ENCODE measurements around the gene CREB5.
"Not testable (repeated sequence)": the region's sequence is repeated elsewhere in the genome, so short reads cannot be mapped to it uniquely, and the experiment has no call there.

CREB5 gene

GRCh38 chr7:28808796-28809533, 396.6 kb downstream of the CREB5 start:
- Histone ChIP-seq H3K9me3 (ENCODE audit: control insufficient read depth in 2 of 2, low read length in 2 of 2) (no peaks in the 10 kb centered on the region), H3K9ac (ENCODE audit: low read length in 2 of 2) (no peak overlapping the region), H3K4me1 (ENCODE audit: control insufficient read depth, insufficient read depth, low read length) (peaks cover 4% of the 10 kb centered on the region), H3K36me3 (ENCODE audit: control insufficient read depth in 2 of 2, insufficient read depth in 2 of 2, low read length in 2 of 2) (peaks cover 10 to 12% of the 10 kb centered on the region in 2 donors), H3K27ac (ENCODE audit: low read length) (no peak overlapping the region), H3K4me3 (ENCODE audit: low read length in 2 of 2) (no peak overlapping the region), H3K27me3 (ENCODE audit: control insufficient read depth in 1 of 2, insufficient read depth in 2 of 2, low read length in 2 of 2) (no peaks in the 10 kb centered on the region)

DNA sequence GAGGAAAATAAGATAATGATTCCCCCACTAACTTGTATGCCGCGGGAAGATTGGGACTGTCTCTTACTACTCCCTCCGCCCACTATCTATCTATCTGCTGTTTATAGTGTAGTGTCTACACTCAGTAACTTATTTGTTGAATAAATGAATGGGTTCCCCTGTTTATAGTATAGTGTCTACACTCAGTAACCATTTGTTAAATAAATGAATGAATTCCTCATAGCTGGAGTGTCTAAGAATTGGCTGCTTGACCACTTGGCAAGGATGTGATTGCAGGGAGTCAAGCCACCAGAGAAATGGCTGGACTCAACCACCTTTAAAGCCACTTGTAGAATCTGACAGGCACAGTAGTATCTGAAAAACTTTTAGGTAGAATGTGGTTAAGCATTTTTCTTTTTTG, 398.7 kb downstream of the CREB5 start:
- no peak overlapping the region for H3K27ac ChIP-seq (ENCODE audit: low read length)
- H3K36me3 ChIP-seq (ENCODE audit: control insufficient read depth in 2 of 2, insufficient read depth in 2 of 2, low read length in 2 of 2) = peaks cover 3 to 4% of the 10 kb centered on the region in 2 donors
- no peak overlapping the region for H3K4me3 ChIP-seq (ENCODE audit: low read length in 2 of 2)
- H3K9ac ChIP-seq (ENCODE audit: low read length in 2 of 2) = no peak overlapping the region
- H3K27me3 ChIP-seq (ENCODE audit: control insufficient read depth in 1 of 2, insufficient read depth in 2 of 2, low read length in 2 of 2) = no peaks in the 10 kb centered on the region
- H3K4me1 ChIP-seq (ENCODE audit: control insufficient read depth, insufficient read depth, low read length) = peaks cover 4% of the 10 kb centered on the region
- H3K9me3 ChIP-seq (ENCODE audit: control insufficient read depth in 2 of 2, low read length in 2 of 2) = no peaks in the 10 kb centered on the region

GRCh38 chr7:28811701-28812430, 399.5 kb downstream of the CREB5 start:
- Histone ChIP-seq H3K9ac (ENCODE audit: low read length in 2 of 2) (no peak overlapping the region), H3K27me3 (ENCODE audit: control insufficient read depth in 1 of 2, insufficient read depth in 2 of 2, low read length in 2 of 2) (no peaks in the 10 kb centered on the region), H3K4me1 (ENCODE audit: control insufficient read depth, insufficient read depth, low read length) (peaks cover 4% of the 10 kb centered on the region), H3K4me3 (ENCODE audit: low read length in 2 of 2) (no peak overlapping the region), H3K27ac (ENCODE audit: low read length) (no peak overlapping the region), H3K9me3 (ENCODE audit: control insufficient read depth in 2 of 2, low read length in 2 of 2) (no peaks in the 10 kb centered on the region), H3K36me3 (ENCODE audit: control insufficient read depth in 2 of 2, insufficient read depth in 2 of 2, low read length in 2 of 2) (peaks cover 3 to 4% of the 10 kb centered on the region in 2 donors)

DNA sequence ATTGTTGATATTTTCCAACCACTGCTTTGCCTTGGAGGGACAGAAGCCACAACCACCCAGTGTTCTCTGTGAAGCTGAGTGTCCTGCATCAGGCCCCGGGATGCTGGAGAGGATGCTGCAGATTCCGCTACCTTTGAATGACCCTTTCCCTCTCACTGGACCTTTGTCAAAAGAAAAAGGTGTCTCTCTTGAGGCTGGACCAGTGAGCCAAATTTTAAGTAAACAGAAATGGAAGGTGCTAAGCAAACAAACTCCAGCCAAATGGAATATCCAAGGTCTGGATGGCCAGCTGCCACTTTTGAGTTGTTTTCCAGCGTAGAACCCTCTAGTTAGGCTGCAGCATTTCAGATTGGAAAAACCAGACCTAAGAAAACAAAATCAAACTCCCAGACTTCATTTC, 400.3 kb downstream of the CREB5 start:
- Histone ChIP-seq H3K4me1 (ENCODE audit: control insufficient read depth, insufficient read depth, low read length) (peaks cover 4% of the 10 kb centered on the region), H3K27me3 (ENCODE audit: control insufficient read depth in 1 of 2, insufficient read depth in 2 of 2, low read length in 2 of 2) (no peaks in the 10 kb centered on the region), H3K27ac (ENCODE audit: low read length) (no peak overlapping the region), H3K9ac (ENCODE audit: low read length in 2 of 2) (no peak overlapping the region), H3K4me3 (ENCODE audit: low read length in 2 of 2) (no peak overlapping the region), H3K36me3 (ENCODE audit: control insufficient read depth in 2 of 2, insufficient read depth in 2 of 2, low read length in 2 of 2) (peaks cover 3 to 4% of the 10 kb centered on the region in 2 donors), H3K9me3 (ENCODE audit: control insufficient read depth in 2 of 2, low read length in 2 of 2) (no peaks in the 10 kb centered on the region)

DNA sequence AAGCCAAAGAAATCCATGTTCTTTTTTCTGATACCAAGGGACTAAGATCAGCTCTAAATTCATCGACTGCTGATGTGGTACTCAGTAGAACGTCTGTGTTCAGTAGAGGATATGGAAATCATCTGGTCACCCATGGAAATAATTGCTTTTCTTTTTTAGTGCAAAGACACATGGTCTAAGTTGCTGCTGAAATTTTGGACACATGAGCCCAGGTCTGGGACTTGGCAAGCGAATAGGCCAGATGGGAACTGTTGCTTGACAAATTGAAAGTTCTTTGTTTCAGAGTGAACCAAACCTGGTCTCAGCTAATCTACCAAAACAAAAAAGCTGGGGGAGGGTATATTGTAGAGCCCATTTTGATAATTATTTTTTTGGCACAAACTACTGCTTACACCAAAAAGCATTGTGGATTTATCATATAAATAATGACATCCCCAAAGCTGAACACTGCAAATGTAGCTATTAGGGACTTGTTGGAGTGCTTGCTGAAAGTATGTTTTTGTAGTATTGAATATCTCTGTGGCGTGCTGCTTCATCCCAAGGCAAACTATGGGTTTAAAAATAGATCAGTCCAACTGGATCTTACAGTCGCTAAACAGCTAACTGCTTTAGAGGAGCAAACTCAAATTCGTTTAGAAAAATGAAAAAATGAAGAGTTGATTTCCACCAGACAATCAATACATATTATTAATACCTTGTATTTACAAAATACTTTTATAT, 401.1 kb downstream of the CREB5 start:
- Histone ChIP-seq H3K36me3 (ENCODE audit: control insufficient read depth in 2 of 2, insufficient read depth in 2 of 2, low read length in 2 of 2) (peaks cover 0 to 3% of the 10 kb centered on the region in 2 donors), H3K27me3 (ENCODE audit: control insufficient read depth in 1 of 2, insufficient read depth in 2 of 2, low read length in 2 of 2) (no peaks in the 10 kb centered on the region), H3K9me3 (ENCODE audit: control insufficient read depth in 2 of 2, low read length in 2 of 2) (no peaks in the 10 kb centered on the region), H3K9ac (ENCODE audit: low read length in 2 of 2) (no peak overlapping the region), H3K4me3 (ENCODE audit: low read length in 2 of 2) (no peak overlapping the region), H3K27ac (ENCODE audit: low read length) (no peak overlapping the region), H3K4me1 (ENCODE audit: control insufficient read depth, insufficient read depth, low read length) (peaks cover 4% of the 10 kb centered on the region)

- no peak overlapping the region for H3K9ac ChIP-seq (ENCODE audit: low read length in 2 of 2)
- H3K36me3 ChIP-seq (ENCODE audit: control insufficient read depth in 2 of 2, insufficient read depth in 2 of 2, low read length in 2 of 2) = peaks cover 4 to 9% of the 10 kb centered on the region in 2 donors
Measured at GRCh38 chr7:28815369-28815927, 403.1 kb downstream of the CREB5 start.

DNA sequence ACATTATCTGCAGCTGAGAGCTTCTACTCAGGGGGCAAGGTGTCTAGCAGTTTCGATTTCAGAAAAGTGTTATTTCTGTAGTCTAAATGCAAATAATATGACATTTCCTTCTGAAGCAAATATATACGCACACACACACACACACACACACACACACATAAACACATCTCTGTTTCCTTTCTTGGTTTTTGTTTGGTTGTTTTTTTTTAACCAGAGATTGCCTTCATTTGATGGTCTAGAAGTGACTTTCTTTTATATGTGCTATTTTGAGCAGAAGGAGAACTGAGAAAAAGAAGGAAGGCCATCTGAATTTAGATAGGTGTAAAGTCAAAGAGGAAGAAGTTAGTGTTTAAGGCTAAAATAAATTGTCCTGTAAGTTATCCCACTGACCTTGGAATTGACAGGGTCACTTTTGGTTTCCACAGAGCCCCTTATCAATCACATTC, 403.6 kb downstream of the CREB5 start:
- H3K27ac ChIP-seq (ENCODE audit: low read length) = no peak overlapping the region
- H3K36me3 ChIP-seq (ENCODE audit: control insufficient read depth in 2 of 2, insufficient read depth in 2 of 2, low read length in 2 of 2) = peaks cover 4 to 9% of the 10 kb centered on the region in 2 donors
- H3K27me3 ChIP-seq (ENCODE audit: control insufficient read depth in 1 of 2, insufficient read depth in 2 of 2, low read length in 2 of 2) = no peaks in the 10 kb centered on the region
- H3K4me3 ChIP-seq (ENCODE audit: low read length in 2 of 2) = no peak overlapping the region
- H3K9ac ChIP-seq (ENCODE audit: low read length in 2 of 2) = no peak overlapping the region
- peaks cover 4% of the 10 kb centered on the region for H3K4me1 ChIP-seq (ENCODE audit: control insufficient read depth, insufficient read depth, low read length)
- no peaks in the 10 kb centered on the region for H3K9me3 ChIP-seq (ENCODE audit: control insufficient read depth in 2 of 2, low read length in 2 of 2)

More at GRCh38 chr7:28815369-28815927, 403.1 kb downstream of the CREB5 start:
- Histone ChIP-seq H3K9me3 (ENCODE audit: control insufficient read depth in 2 of 2, low read length in 2 of 2) (no peaks in the 10 kb centered on the region), H3K4me3 (ENCODE audit: low read length in 2 of 2) (no peak overlapping the region), H3K4me1 (ENCODE audit: control insufficient read depth, insufficient read depth, low read length) (peaks cover 4% of the 10 kb centered on the region), H3K27me3 (ENCODE audit: control insufficient read depth in 1 of 2, insufficient read depth in 2 of 2, low read length in 2 of 2) (no peaks in the 10 kb centered on the region), H3K27ac (ENCODE audit: low read length) (no peak overlapping the region)

GRCh38 chr7:28818996-28819395, 406.7 kb downstream of the CREB5 start:
- Histone ChIP-seq H3K27me3 (ENCODE audit: control insufficient read depth in 1 of 2, insufficient read depth in 2 of 2, low read length in 2 of 2) (no peaks in the 10 kb centered on the region), H3K4me1 (ENCODE audit: control insufficient read depth, insufficient read depth, low read length) (no peaks in the 10 kb centered on the region), H3K9me3 (ENCODE audit: control insufficient read depth in 2 of 2, low read length in 2 of 2) (no peaks in the 10 kb centered on the region), H3K4me3 (ENCODE audit: low read length in 2 of 2) (no peak overlapping the region), H3K36me3 (ENCODE audit: control insufficient read depth in 2 of 2, insufficient read depth in 2 of 2, low read length in 2 of 2) (peaks cover 9 to 12% of the 10 kb centered on the region in 2 donors), H3K9ac (ENCODE audit: low read length in 2 of 2) (no peak overlapping the region), H3K27ac (ENCODE audit: low read length) (no peak overlapping the region)

GRCh38 chr7:28823582-28823981, 411.3 kb downstream of the CREB5 start:
- H3K4me1 ChIP-seq (ENCODE audit: control insufficient read depth, insufficient read depth, low read length) = no peaks in the 10 kb centered on the region
- no peak overlapping the region for H3K9ac ChIP-seq (ENCODE audit: low read length in 2 of 2)
- no peak overlapping the region for H3K27ac ChIP-seq (ENCODE audit: low read length)
- H3K9me3 ChIP-seq (ENCODE audit: control insufficient read depth in 2 of 2, low read length in 2 of 2) = no peaks in the 10 kb centered on the region
- H3K27me3 ChIP-seq (ENCODE audit: control insufficient read depth in 1 of 2, insufficient read depth in 2 of 2, low read length in 2 of 2) = no peaks in the 10 kb centered on the region
- H3K4me3 ChIP-seq (ENCODE audit: low read length in 2 of 2) = no peak overlapping the region
- H3K36me3 ChIP-seq (ENCODE audit: control insufficient read depth in 2 of 2, insufficient read depth in 2 of 2, low read length in 2 of 2) = peaks cover 9 to 12% of the 10 kb centered on the region in 2 donors

DNA sequence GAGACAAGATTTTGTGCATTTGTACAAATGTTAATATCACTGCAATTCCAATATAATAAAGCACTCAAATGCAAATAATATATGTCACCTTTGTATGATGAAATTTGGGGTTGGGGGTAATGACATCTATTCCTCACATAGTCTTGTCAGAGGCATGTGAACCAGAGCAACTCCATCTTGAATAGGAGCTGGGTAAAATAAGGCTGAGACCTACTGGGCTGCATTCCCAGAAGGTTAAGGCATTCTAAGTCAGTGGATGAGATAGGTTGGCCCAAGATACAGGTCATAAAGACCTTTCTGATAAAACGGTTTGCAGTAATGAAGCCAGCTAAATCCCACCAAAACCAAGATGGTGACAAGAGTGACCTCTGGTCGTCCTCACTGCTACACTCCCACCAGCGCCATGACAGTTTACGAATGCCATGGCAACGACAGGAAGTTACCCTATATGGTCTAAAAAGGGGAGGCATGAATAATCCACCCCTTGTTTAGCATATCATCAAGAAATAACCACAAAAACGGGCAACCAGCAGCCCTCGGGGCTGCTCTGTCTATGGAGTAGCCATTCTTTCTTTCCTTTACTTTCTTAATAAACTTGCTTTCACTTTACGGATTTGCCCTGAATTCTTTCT, 413.6 kb downstream of the CREB5 start:
- not testable (repeated sequence) for H3K9ac ChIP-seq (ENCODE audit: low read length in 2 of 2); H3K9me3 ChIP-seq (ENCODE audit: control insufficient read depth in 2 of 2, low read length in 2 of 2); H3K27ac ChIP-seq (ENCODE audit: low read length); H3K36me3 ChIP-seq (ENCODE audit: control insufficient read depth in 2 of 2, insufficient read depth in 2 of 2, low read length in 2 of 2); H3K4me3 ChIP-seq (ENCODE audit: low read length in 2 of 2); H3K4me1 ChIP-seq (ENCODE audit: control insufficient read depth, insufficient read depth, low read length); H3K27me3 ChIP-seq (ENCODE audit: control insufficient read depth in 1 of 2, insufficient read depth in 2 of 2, low read length in 2 of 2)

Data from stomach smooth muscle (tissue), 2 donors.